C4-2B (cell line): Measurements from ENCODE around the gene DNTTIP2.

Experiments used
- ZFX ChIP-seq: fragments of 450-650 bp; IDR thresholded peaks from 2 replicates; pipeline ENCODE4 v1.6.1; 2017
- TF ChIP-seq, protein P1 (sequence below): fragments of 450-650 bp; conservative IDR thresholded peaks from 2 replicates; pipeline ENCODE4 v1.5.1; 2017; ENCODE audit warnings: mild to moderate bottlenecking

DNA sequence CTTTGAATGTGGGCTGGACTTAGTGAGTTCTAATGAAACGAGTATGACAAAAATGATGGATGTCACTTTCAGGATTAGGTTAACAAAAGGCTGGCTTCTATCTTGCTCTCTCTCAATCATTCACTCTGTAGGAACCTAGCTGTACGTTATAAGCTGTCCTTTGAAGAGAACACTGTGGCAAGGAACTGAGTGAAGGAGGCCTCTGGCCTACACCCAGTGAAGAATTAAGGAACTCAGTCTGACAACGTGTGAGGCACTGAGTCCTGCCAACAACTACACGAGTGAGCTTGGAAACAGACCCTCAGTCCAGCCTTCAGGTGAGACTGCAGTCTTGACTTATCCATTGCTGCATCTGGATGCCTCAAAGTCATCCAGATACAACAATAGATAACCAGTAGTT, 3.3 kb upstream of the DNTTIP2 start:
- TF ChIP-seq, protein P1, sequence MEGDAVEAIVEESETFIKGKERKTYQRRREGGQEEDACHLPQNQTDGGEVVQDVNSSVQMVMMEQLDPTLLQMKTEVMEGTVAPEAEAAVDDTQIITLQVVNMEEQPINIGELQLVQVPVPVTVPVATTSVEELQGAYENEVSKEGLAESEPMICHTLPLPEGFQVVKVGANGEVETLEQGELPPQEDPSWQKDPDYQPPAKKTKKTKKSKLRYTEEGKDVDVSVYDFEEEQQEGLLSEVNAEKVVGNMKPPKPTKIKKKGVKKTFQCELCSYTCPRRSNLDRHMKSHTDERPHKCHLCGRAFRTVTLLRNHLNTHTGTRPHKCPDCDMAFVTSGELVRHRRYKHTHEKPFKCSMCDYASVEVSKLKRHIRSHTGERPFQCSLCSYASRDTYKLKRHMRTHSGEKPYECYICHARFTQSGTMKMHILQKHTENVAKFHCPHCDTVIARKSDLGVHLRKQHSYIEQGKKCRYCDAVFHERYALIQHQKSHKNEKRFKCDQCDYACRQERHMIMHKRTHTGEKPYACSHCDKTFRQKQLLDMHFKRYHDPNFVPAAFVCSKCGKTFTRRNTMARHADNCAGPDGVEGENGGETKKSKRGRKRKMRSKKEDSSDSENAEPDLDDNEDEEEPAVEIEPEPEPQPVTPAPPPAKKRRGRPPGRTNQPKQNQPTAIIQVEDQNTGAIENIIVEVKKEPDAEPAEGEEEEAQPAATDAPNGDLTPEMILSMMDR, result no peak
- no peak for TF ChIP-seq ZFX
